Measurements from ENCODE around the gene TUBB8.
"Not testable (repeated sequence)": the region's sequence is repeated elsewhere in the genome, so short reads cannot be mapped to it uniquely, and the experiment has no call there.

The TUBB8 gene

GRCh38 chr10:48996-49395 lies at the start of gene TUBB8:
TUBB8 (minus strand) TSS chr10:49296; CDS start chr10:49238, 58 bp downstream.
- in situ Hi-C loops (cut with HindIII; ENCODE audit: low sequenced_read_pairs), result no loop called here

GRCh38 chr10:96466-96865 lies 47.4 kb upstream of the TUBB8 start:
- in situ Hi-C loops (cut with HindIII; ENCODE audit: low sequenced_read_pairs), result no loop called here

- in situ Hi-C loops (cut with HindIII; ENCODE audit: low sequenced_read_pairs), result no loop called here
These were observed 46.4 kb upstream of the TUBB8 start for GRCh38 chr10:95356-96115.

GRCh38 chr10:94613-95012 lies 45.5 kb upstream of the TUBB8 start:
- in situ Hi-C loops (cut with HindIII; ENCODE audit: low sequenced_read_pairs), result no loop called here

- in situ Hi-C loops (cut with HindIII; ENCODE audit: low sequenced_read_pairs), result no loop called here
These were observed 43.8 kb upstream of the TUBB8 start for GRCh38 chr10:92846-93245.

GRCh38 chr10:92153-92552 lies 43.1 kb upstream of the TUBB8 start:
- in situ Hi-C loops (cut with HindIII; ENCODE audit: low sequenced_read_pairs), result no loop called here

- in situ Hi-C loops (cut with HindIII; ENCODE audit: low sequenced_read_pairs), result no loop called here
These were observed 42.2 kb upstream of the TUBB8 start for GRCh38 chr10:91313-91712.

- in situ Hi-C loops (cut with HindIII; ENCODE audit: low sequenced_read_pairs), result no loop called here
These were observed 41.1 kb upstream of the TUBB8 start for GRCh38 chr10:90161-90560.

- in situ Hi-C loops (cut with HindIII; ENCODE audit: low sequenced_read_pairs), result no loop called here
These were observed 40.2 kb upstream of the TUBB8 start for GRCh38 chr10:89248-89647.

- in situ Hi-C loops (cut with HindIII; ENCODE audit: low sequenced_read_pairs), result no loop called here
These were observed 39.2 kb upstream of the TUBB8 start for GRCh38 chr10:88253-88652.

- in situ Hi-C loops (cut with HindIII; ENCODE audit: low sequenced_read_pairs), result no loop called here
These were observed 38.3 kb upstream of the TUBB8 start for GRCh38 chr10:87177-88080.

- in situ Hi-C loops (cut with HindIII; ENCODE audit: low sequenced_read_pairs), result no loop called here
These were observed 36.9 kb upstream of the TUBB8 start for GRCh38 chr10:86031-86430.

GRCh38 chr10:85044-85443 lies 35.9 kb upstream of the TUBB8 start:
- in situ Hi-C loops (cut with HindIII; ENCODE audit: low sequenced_read_pairs), result no loop called here

GRCh38 chr10:83930-84530 lies 34.9 kb upstream of the TUBB8 start:
- in situ Hi-C loops (cut with HindIII; ENCODE audit: low sequenced_read_pairs), result no loop called here

GRCh38 chr10:80477-81105 lies 31.5 kb upstream of the TUBB8 start:
- in situ Hi-C loops (cut with HindIII; ENCODE audit: low sequenced_read_pairs), result no loop called here

GRCh38 chr10:79532-80215 lies 30.6 kb upstream of the TUBB8 start:
- in situ Hi-C loops (cut with HindIII; ENCODE audit: low sequenced_read_pairs), result no loop called here

- in situ Hi-C loops (cut with HindIII; ENCODE audit: low sequenced_read_pairs), result no loop called here
These were observed 29.5 kb upstream of the TUBB8 start for GRCh38 chr10:78556-78955.

- in situ Hi-C loops (cut with HindIII; ENCODE audit: low sequenced_read_pairs), result not testable (repeated sequence)
These were observed 25.1 kb upstream of the TUBB8 start for GRCh38 chr10:74266-74621.

GRCh38 chr10:73543-74265 lies 24.6 kb upstream of the TUBB8 start:
- in situ Hi-C loops (cut with HindIII; ENCODE audit: low sequenced_read_pairs), result not testable (repeated sequence)

GRCh38 chr10:68156-68555 lies 19.1 kb upstream of the TUBB8 start:
- in situ Hi-C loops (cut with HindIII; ENCODE audit: low sequenced_read_pairs), result not testable (repeated sequence)
